GM18505 (cell line): ENCODE results near the gene ABCG2.
A peak's percentile ranks its signal among the peaks of the same experiment; 100 is the strongest.

Experiments
- ATAC-seq: cut with Tn5 transposase; IDR thresholded peaks from one replicate; pipeline ENCODE4 v1.9.1; 2021; ENCODE audit not compliant: unreplicated experiment
- POLR2A ChIP-seq: IDR thresholded peaks from 4 replicates; pipeline ENCODE4 v1.6.1; 2011; ENCODE audit warnings: borderline replicate concordance; ENCODE audit not compliant: insufficient read depth, insufficient read length; ENCODE audit errors: extremely low read depth

The ABCG2 gene

GRCh38 chr4:88158489-88159228, at the start of gene ABCG2:
Gene ABCG2 (minus strand): TSS chr4:88158639. CDS start chr4:88139995, 18,644 bp downstream.
- ATAC-seq = peak; percentile 61

GRCh38 chr4:88208156-88208555, 49.7 kb upstream of the ABCG2 start:
- ATAC-seq = no peak
- no peak for TF ChIP-seq POLR2A

More at GRCh38 chr4:88158489-88159228, at the start of gene ABCG2:
- TF ChIP-seq POLR2A = no peak

GRCh38 chr4:88207171-88207570, 48.7 kb upstream of the ABCG2 start:
- no peak for ATAC-seq
- no peak for TF ChIP-seq POLR2A

- TF ChIP-seq POLR2A = no peak
These were observed 46.4 kb upstream of the ABCG2 start for GRCh38 chr4:88204882-88205281.

GRCh38 chr4:88202443-88202842, 44.0 kb upstream of the ABCG2 start:
- no peak for ATAC-seq
- no peak for TF ChIP-seq POLR2A

More at GRCh38 chr4:88204882-88205281, 46.4 kb upstream of the ABCG2 start:
- ATAC-seq = no peak

- ATAC-seq = no peak
- TF ChIP-seq POLR2A = no peak
These were observed 41.7 kb upstream of the ABCG2 start for GRCh38 chr4:88200186-88200585.

- TF ChIP-seq POLR2A = no peak
- ATAC-seq = no peak
These were observed 38.2 kb upstream of the ABCG2 start for GRCh38 chr4:88196523-88197185.

- no peak for TF ChIP-seq POLR2A
- no peak for ATAC-seq
These were observed 37.5 kb upstream of the ABCG2 start for GRCh38 chr4:88196013-88196365.

GRCh38 chr4:88195328-88196012, 37.0 kb upstream of the ABCG2 start:
- TF ChIP-seq POLR2A = no peak
- no peak for ATAC-seq

- no peak for TF ChIP-seq POLR2A
- ATAC-seq = no peak
These were observed 33.0 kb upstream of the ABCG2 start for GRCh38 chr4:88191404-88191803.

GRCh38 chr4:88189881-88190585, 31.6 kb upstream of the ABCG2 start:
- no peak for ATAC-seq
- no peak for TF ChIP-seq POLR2A

- no peak for ATAC-seq
- no peak for TF ChIP-seq POLR2A
These were observed 30.9 kb upstream of the ABCG2 start for GRCh38 chr4:88189418-88189738.

- TF ChIP-seq POLR2A = no peak
- ATAC-seq = no peak
These were observed 30.4 kb upstream of the ABCG2 start for GRCh38 chr4:88188738-88189417.
